Activated CD4-positive, alpha-beta memory T cell treated with anti-CD3 and anti-CD28 coated beads, Interleukin-2, amount 10 ng/mL, durations not matched to agents 7 days and 5 days (primary cell): ENCODE measurements around the gene LYSMD1. TPM values are rescaled to one million over a fixed set of nuclear protein-coding genes. Genes with fewer than 3 reads are reported as not detected.
A peak's percentile ranks its signal among the peaks of the same experiment; 100 is the strongest.
"Not testable (repeated sequence)": the region's sequence is repeated elsewhere in the genome, so short reads cannot be mapped to it uniquely, and the experiment has no call there.

Source experiments
- CTCF ChIA-PET: fragments of 350-600 bp; sonication (Branson Sonifier 250); formaldehyde crosslinking; loops from one replicate; lab custom pipeline; 2021; ENCODE audit warnings: antibody characterized with exemption, inconsistent platforms; lab: Charles Lee
- POLR2A ChIA-PET: fragments of 350-600 bp; sonication (Branson Sonifier 250); formaldehyde crosslinking; loops from one replicate; lab custom pipeline; 2021; ENCODE audit warnings: antibody characterized with exemption; lab: Charles Lee
- DNase-seq: peaks from one replicate; pipeline ENCODE4 v3.0.0-alpha.2; 2020
- H3K27ac Mint-ChIP-seq: one replicate; pipeline ENCODE4 v1.8.0; 2021; ENCODE audit warnings: mild to moderate bottlenecking, mixed read lengths
- H3K27me3 Mint-ChIP-seq: one replicate; pipeline ENCODE4 v1.8.0; 2021; ENCODE audit warnings: mixed read lengths
- H3K36me3 Mint-ChIP-seq: one replicate; pipeline ENCODE4 v1.8.0; 2021; ENCODE audit warnings: low read depth, mixed read lengths
- H3K4me1 Mint-ChIP-seq: one replicate; pipeline ENCODE4 v1.8.0; 2021; ENCODE audit warnings: mixed read lengths
- H3K4me3 Mint-ChIP-seq: one replicate; pipeline ENCODE4 v1.8.0; 2021; ENCODE audit warnings: mild to moderate bottlenecking, mixed read lengths
- H3K9me3 Mint-ChIP-seq: one replicate; pipeline ENCODE4 v1.8.0; 2021; ENCODE audit warnings: mixed read lengths
- total RNA-seq, 2 experiments: library from RNA; stranded (reverse); gene quantifications; one replicate each; pipeline ENCODE4 v1.2.3, GENCODE V29; 2021

The LYSMD1 gene
- total RNA-seq, 2 experiments from 2014 or later = 2.0 to 2.1 TPM

- ChIA-PET POLR2A (no interaction called here), CTCF (interaction anchor here (0.9 kb wide), 1 partner anchor 147 kb away, joined by 5 read pairs; no protein-coding TSS in a partner anchor)
- Mint-ChIP-seq H3K27ac (no peak overlapping the region), H3K4me1 (peaks cover 35% of the 10 kb centered on the region), H3K36me3 (peaks cover 10% of the 10 kb centered on the region), H3K27me3 (peaks cover 7% of the 10 kb centered on the region), H3K9me3 (no peaks in the 10 kb centered on the region), H3K4me3 (no peak overlapping the region)
- no peak for DNase-seq
Observed at GRCh38 chr1:151193856-151194255, 28.2 kb upstream of the LYSMD1 start.

DNA sequence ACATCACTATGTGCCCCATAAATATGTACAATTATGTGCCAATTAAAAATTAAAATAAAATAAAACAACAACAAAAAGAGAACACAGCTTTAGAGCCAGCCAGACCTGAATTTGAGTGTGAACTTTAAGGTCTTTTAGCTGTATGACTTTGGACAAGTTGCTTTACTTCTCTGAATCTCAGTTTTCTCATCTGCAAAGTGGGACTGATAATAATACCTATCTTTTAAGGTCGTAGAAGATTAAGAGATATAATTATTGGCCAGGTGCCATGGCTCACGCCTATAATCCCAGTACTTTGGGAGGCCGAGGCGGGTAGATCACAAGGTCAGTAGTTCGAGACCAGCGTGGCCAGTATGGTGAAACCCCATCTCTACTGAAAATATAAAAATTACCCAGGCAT is 27.6 kb upstream of the LYSMD1 start:
- peaks cover 6% of the 10 kb centered on the region for H3K36me3 Mint-ChIP-seq
- H3K4me3 Mint-ChIP-seq = no peak overlapping the region
- peaks cover 7% of the 10 kb centered on the region for H3K27me3 Mint-ChIP-seq
- no peak overlapping the region for H3K27ac Mint-ChIP-seq
- no peak for DNase-seq
- POLR2A ChIA-PET = no interaction called here
- H3K9me3 Mint-ChIP-seq = no peaks in the 10 kb centered on the region
- peaks cover 40% of the 10 kb centered on the region for H3K4me1 Mint-ChIP-seq
- CTCF ChIA-PET = interaction anchor here (0.7 kb wide), 1 partner anchor 223 kb away, joined by 3 read pairs; no protein-coding TSS in a partner anchor

DNA sequence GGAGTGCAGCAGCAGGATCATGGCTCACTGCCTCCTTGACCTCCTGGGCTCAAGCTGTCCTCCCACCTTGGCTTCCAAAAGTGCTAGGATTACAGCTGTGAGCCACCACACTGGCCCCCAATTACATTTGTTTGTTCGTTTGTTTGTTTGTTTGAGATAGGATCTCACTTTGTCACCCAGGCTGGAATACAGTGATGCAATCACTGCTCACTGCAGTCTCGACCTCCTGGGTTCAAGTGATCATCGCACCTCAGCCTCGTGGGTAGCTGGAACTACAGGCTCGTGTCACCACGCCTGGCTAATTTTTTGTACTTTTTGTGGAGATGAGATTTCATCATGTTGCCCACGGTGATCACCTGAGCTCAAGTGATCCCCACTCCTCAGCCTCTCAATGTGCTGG is 26.3 kb upstream of the LYSMD1 start:
- H3K4me3 Mint-ChIP-seq = no peak overlapping the region
- peaks cover 36% of the 10 kb centered on the region for H3K4me1 Mint-ChIP-seq
- peaks cover 7% of the 10 kb centered on the region for H3K27me3 Mint-ChIP-seq
- ChIA-PET POLR2A (interaction anchor here (1.2 kb wide), 1 partner anchor 26 kb away, joined by 3 read pairs; the partner anchor contains the start of gene SCNM1), CTCF (interaction anchor here (0.8 kb wide), 1 partner anchor 35 kb away, joined by 4 read pairs; no protein-coding TSS in a partner anchor)
- DNase-seq = no peak
- no peaks in the 10 kb centered on the region for H3K9me3 Mint-ChIP-seq
- H3K27ac Mint-ChIP-seq = no peak overlapping the region
- H3K36me3 Mint-ChIP-seq = peaks cover 4% of the 10 kb centered on the region

DNA sequence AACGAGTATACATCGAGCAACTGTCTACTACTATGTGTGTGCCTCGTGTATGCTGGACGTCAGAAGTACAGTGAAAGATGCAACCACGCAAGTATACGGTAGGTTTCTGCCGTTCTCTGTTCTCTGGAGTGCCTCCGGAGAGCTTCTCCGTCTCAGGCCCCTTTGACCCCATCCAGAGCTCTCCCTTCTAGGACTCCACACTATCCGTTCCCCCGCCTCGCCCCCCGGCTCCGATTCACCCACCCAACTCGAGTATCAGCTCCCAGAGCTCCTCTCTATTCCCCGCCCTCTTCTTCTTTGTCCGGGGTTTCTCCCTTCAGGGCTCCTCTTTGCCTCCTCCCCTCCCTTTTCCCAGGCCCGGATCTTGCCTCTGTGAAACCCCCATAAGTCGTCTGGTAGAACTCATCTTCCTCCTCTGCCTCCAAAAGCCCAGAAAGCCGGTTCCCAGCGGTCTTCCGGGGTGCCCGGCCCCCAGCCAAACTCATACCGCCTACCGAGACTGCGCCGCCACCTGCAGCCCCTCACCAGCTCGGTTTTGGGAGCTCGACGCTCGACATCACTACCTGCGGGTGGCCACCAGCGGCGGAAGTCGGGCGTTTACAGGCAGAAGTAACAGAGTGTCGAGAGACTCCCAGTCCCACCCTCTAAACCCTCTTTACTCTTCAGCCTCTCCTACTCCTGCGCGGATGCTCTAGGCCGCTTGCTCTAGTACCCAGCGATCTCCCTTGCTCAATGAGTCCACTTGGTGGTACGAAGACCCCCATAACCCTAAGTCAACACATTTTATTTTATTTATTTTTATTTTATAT is 24.1 kb upstream of the LYSMD1 start, which contains the start of gene VPS72:
Gene VPS72, minus strand, starts transcription at position 561 of the 809 bp plus-strand sequence. Its CDS starts 76 bp downstream, at position 485.
- DNase-seq = peak; percentile 89
- no peaks in the 10 kb centered on the region for H3K9me3 Mint-ChIP-seq
- H3K4me3 Mint-ChIP-seq = peak within 1 kb of the TSS; percentile 100
- POLR2A ChIA-PET = interaction anchor here (0.6 to 3.6 kb wide), 33 partner anchors 9 to 827 kb away, joined by 3 to 37 read pairs (median 4); partner anchors contain the start of genes CDC42SE1, LYSMD1, MINDY1 and PI4KB
- peaks cover 16% of the 10 kb centered on the region for H3K36me3 Mint-ChIP-seq
- H3K4me1 Mint-ChIP-seq = peaks cover 35% of the 10 kb centered on the region
- CTCF ChIA-PET = interaction anchor here (0.6 to 2.2 kb wide), 10 partner anchors 9 to 851 kb away, joined by 3 to 9 read pairs (median 4); partner anchors contain the start of genes PIP5K1A, TMOD4 and TNFAIP8L2
- peaks cover 3% of the 10 kb centered on the region for H3K27me3 Mint-ChIP-seq
- H3K27ac Mint-ChIP-seq = peak within 1 kb of the TSS; percentile 95

GRCh38 chr1:151188667-151189066 is 23.0 kb upstream of the LYSMD1 start:
- peaks cover 35% of the 10 kb centered on the region for H3K4me1 Mint-ChIP-seq
- H3K36me3 Mint-ChIP-seq = peaks cover 25% of the 10 kb centered on the region
- H3K9me3 Mint-ChIP-seq, DNase-seq, H3K27me3 Mint-ChIP-seq: not testable (repeated sequence)
- POLR2A ChIA-PET = interaction anchor here (0.8 to 3.6 kb wide), 6 partner anchors 10 to 79 kb away, joined by 3 to 37 read pairs (median 4); partner anchors contain the start of genes LYSMD1, SCNM1 and TNFAIP8L2
- peak overlapping the region; percentile 100 for H3K4me3 Mint-ChIP-seq
- peak overlapping the region; percentile 2 for H3K27ac Mint-ChIP-seq
- CTCF ChIA-PET = interaction anchor here (0.8 to 2.2 kb wide), 5 partner anchors 8 to 63 kb away, joined by 3 to 6 read pairs (median 4); partner anchors contain the start of gene PIP5K1A

GRCh38 chr1:151187205-151187604 is 21.5 kb upstream of the LYSMD1 start:
- DNase-seq = no peak
- no peaks in the 10 kb centered on the region for H3K9me3 Mint-ChIP-seq
- peaks cover 35% of the 10 kb centered on the region for H3K4me1 Mint-ChIP-seq
- H3K36me3 Mint-ChIP-seq = peaks cover 37% of the 10 kb centered on the region
- H3K4me3 Mint-ChIP-seq = no peak overlapping the region
- no peak overlapping the region for H3K27ac Mint-ChIP-seq
- ChIA-PET POLR2A (interaction anchor here (1.2 kb wide), 1 partner anchor 94 kb away, joined by 3 read pairs; no protein-coding TSS in a partner anchor), CTCF (interaction anchor here (1.8 kb wide), 1 partner anchor 65 kb away, joined by 4 read pairs; no protein-coding TSS in a partner anchor)
- H3K27me3 Mint-ChIP-seq = no peaks in the 10 kb centered on the region

GRCh38 chr1:151184211-151184610 is 18.5 kb upstream of the LYSMD1 start:
- no peak overlapping the region for H3K27ac Mint-ChIP-seq
- H3K27me3 Mint-ChIP-seq = no peaks in the 10 kb centered on the region
- H3K9me3 Mint-ChIP-seq = no peaks in the 10 kb centered on the region
- H3K4me3 Mint-ChIP-seq = no peak overlapping the region
- ChIA-PET CTCF (no interaction called here), POLR2A (interaction anchor here (0.7 kb wide), 1 partner anchor 232 kb away, joined by 4 read pairs; no protein-coding TSS in a partner anchor)
- peaks cover 18% of the 10 kb centered on the region for H3K4me1 Mint-ChIP-seq
- peaks cover 49% of the 10 kb centered on the region for H3K36me3 Mint-ChIP-seq
- DNase-seq = no peak

DNA sequence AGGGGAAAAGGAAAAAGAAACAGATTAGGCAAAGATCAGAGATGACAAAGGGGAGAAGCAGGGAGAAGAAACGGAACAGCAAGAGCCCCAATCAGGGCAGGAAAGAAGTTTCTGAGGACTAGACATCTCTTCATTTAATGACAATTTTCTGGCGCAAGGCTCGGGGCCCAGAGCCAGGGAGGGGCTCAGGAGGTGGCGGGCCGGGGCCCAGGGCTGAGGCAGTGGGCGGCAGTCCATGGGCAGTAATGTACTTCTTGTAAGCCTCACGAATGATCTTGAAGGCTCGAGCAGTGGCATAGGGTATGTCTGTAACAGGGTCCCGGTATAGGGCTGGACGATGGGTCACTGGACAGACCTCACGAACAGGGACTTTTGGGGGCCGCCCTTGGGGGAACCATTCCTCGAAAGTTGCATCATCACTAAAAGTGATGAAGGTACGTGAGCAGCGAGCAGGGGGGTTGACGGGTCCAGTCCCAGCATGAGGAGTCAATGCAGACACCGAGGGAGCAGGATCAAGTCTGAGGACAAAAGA is 10.9 kb upstream of the LYSMD1 start:
- H3K27me3 Mint-ChIP-seq = no peaks in the 10 kb centered on the region
- POLR2A ChIA-PET = interaction anchor here (1.0 kb wide), 2 partner anchors 10 to 20 kb away, joined by 3 to 4 read pairs; partner anchors contain the start of genes SCNM1 and TNFAIP8L2
- no peak overlapping the region for H3K4me3 Mint-ChIP-seq
- H3K36me3 Mint-ChIP-seq = peaks cover 61% of the 10 kb centered on the region
- DNase-seq = no peak
- no peaks in the 10 kb centered on the region for H3K4me1 Mint-ChIP-seq
- CTCF ChIA-PET = interaction anchor here (0.6 to 1.6 kb wide), 5 partner anchors 8 to 176 kb away, joined by 3 to 6 read pairs (median 4); partner anchors contain the start of gene VPS72
- no peak overlapping the region for H3K27ac Mint-ChIP-seq
- H3K9me3 Mint-ChIP-seq = no peaks in the 10 kb centered on the region

DNA sequence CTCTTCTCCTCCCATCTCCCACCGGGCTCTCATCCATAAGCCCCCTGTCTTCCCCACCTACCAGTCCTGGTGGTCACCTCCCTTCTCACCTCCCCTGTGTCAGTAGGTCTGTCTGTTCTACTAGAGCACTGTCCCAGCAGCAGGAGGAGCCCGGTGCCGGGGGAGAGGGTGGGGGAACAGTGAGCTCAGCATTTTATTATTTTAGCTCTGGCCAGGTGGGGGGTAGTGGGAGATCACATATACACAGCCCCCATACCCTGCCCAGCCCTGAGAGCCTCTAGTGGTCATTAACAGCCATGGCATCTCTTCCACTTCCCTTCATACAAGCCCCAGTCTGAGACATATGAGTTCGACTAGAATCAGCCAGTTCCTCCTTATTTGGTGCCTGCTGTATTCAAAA is 10.2 kb upstream of the LYSMD1 start, which contains the start of gene TMOD4:
Gene TMOD4, minus strand, starts transcription at position 119 of the 400 bp plus-strand sequence. CDS start 1,106 bp downstream, outside the sequence.
- peaks cover 61% of the 10 kb centered on the region for H3K36me3 Mint-ChIP-seq
- H3K27me3 Mint-ChIP-seq = no peaks in the 10 kb centered on the region

GRCh38 chr1:151175041-151175741 is 9.5 kb upstream of the LYSMD1 start:
- Mint-ChIP-seq H3K36me3 (peaks cover 62% of the 10 kb centered on the region), H3K9me3 (no peaks in the 10 kb centered on the region), H3K27me3 (no peaks in the 10 kb centered on the region), H3K27ac (no peak overlapping the region), H3K4me1 (no peaks in the 10 kb centered on the region), H3K4me3 (no peak overlapping the region)
- ChIA-PET CTCF (interaction anchor here (0.9 to 1.6 kb wide), 3 partner anchors 15 to 76 kb away, joined by 3 to 6 read pairs (median 3); partner anchors contain the start of gene VPS72), POLR2A (interaction anchor here (1.0 kb wide), 2 partner anchors 9 to 19 kb away, joined by 3 to 4 read pairs; partner anchors contain the start of genes SCNM1 and TNFAIP8L2)
- no peak for DNase-seq

More for the DNA sequence above, 10.2 kb upstream of the LYSMD1 start, which contains the start of gene TMOD4:
- Mint-ChIP-seq H3K4me3 (no peak within 1 kb of the TSS), H3K9me3 (no peaks in the 10 kb centered on the region), H3K27ac (no peak within 1 kb of the TSS), H3K4me1 (no peaks in the 10 kb centered on the region)
- DNase-seq = no peak
- CTCF ChIA-PET = interaction anchor here (1.2 to 1.6 kb wide), 2 partner anchors 14 to 21 kb away, joined by 3 to 6 read pairs; partner anchors contain the start of gene VPS72
- POLR2A ChIA-PET = interaction anchor here (1.0 kb wide), 2 partner anchors 10 to 19 kb away, joined by 3 to 4 read pairs; partner anchors contain the start of genes SCNM1 and TNFAIP8L2

DNA sequence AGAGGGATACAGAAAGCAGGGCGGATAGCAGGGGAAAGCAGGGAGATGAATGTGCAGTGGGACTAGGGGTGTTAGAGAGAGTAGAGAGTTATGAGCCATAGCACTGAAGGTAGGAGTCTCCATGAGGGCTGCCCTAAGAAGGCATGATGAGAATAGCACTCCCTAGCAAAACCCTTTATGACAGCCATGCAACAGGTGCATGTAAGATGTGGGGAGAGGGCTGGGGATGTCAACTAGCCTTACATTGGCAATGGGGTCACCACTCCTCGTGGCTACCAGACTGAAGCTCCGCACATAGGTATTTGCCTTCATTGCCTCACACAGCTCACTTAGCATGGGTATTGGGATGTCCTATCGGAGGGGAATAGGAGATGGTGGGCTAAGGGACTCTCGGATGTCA is 5.5 kb upstream of the LYSMD1 start:
- Mint-ChIP-seq H3K4me1 (peaks cover 21% of the 10 kb centered on the region), H3K36me3 (peaks cover 58% of the 10 kb centered on the region), H3K9me3 (no peaks in the 10 kb centered on the region), H3K4me3 (no peak overlapping the region), H3K27ac (no peak overlapping the region), H3K27me3 (no peaks in the 10 kb centered on the region)
- no peak for DNase-seq
- POLR2A ChIA-PET = interaction anchor here (1.0 to 2.2 kb wide), 3 partner anchors 14 to 84 kb away, joined by 4 to 12 read pairs (median 8); partner anchors contain the start of genes PSMD4, TNFAIP8L2 and VPS72
- CTCF ChIA-PET = interaction anchor here (1.5 kb wide), 1 partner anchor 81 kb away, joined by 4 read pairs; no protein-coding TSS in a partner anchor
